Measurements from ENCODE around the gene SCUBE1.

- TF ChIP-seq EZH2 (IDR thresholded peaks at IDR 0.05; ENCODE audit: insufficient read depth, poor library complexity, severe bottlenecking) = no peak
- no peak for TF ChIP-seq EZH2phosphoT487 (IDR thresholded peaks at IDR 0.05; ENCODE audit: insufficient read depth, low read depth)
Observed at GRCh38 chr22:43295173-43295572, 48.0 kb downstream of the SCUBE1 start.

Measured in GM23248 (cell line).